GM12878 (cell line): ENCODE data around the gene DPY19L3. TPM values are rescaled to one million over a fixed set of nuclear protein-coding genes. Genes with fewer than 3 reads are reported as not detected.
A peak's percentile ranks its signal among the peaks of the same experiment; 100 is the strongest.

Source experiments
- ATAC-seq: fragments of 200-7000 bp; cut with Tn5 transposase; 3 replicates; pipeline ENCODE4 v1.9.1; 2020; ENCODE audit warnings: mild to moderate bottlenecking, moderate library complexity
- BruUV-seq: library from RNA; stranded (reverse); fragments of 400-500 nt; replicated peaks from 2 replicates; lab custom pipeline; 2021; lab: Mats Ljungman, UMichigan
- CTCF ChIA-PET: fragments of 300-600 bp; sonication (Branson Sonifier 250); formaldehyde crosslinking; extraction: SDS; loops from one replicate; lab custom pipeline; 2021; ENCODE audit warnings: inconsistent platforms; lab: Yijun Ruan, JAX
- POLR2A ChIA-PET: fragments of 350-600 bp; formaldehyde crosslinking; extraction: SDS; loops from one replicate; lab custom pipeline; 2021; ENCODE audit warnings: inconsistent platforms; lab: Charles Lee
- RAD21 ChIA-PET: fragments of 300-600 bp; sonication (Branson Sonifier 250); formaldehyde crosslinking; loops from one replicate; lab custom pipeline; 2023; ENCODE audit warnings: antibody characterized with exemption; ENCODE audit not compliant: unreplicated experiment; lab: Charles Lee
- SMC1A ChIA-PET: fragments of 300-600 bp; sonication (Branson Sonifier 250); formaldehyde crosslinking; loops from one replicate; lab custom pipeline; 2023; ENCODE audit not compliant: unreplicated experiment, uncharacterized antibody; lab: Charles Lee
- DNase-seq: peaks from one replicate; pipeline ENCODE4 v3.0.0-alpha.2; 2011; ENCODE audit warnings: low read depth, low spot score
- FAIRE-seq: peaks from 3 replicates; lab custom pipeline; 2011; peaks lifted over from hg19 to GRCh38; lab: Jason Lieb, UNC
- H2AFZ ChIP-seq: 2 replicates; pipeline ENCODE4 v1.6.0; 2011; ENCODE audit warnings: low read depth, low read length, control low read depth; ENCODE audit not compliant: control insufficient read depth
- H3K27ac ChIP-seq: 2 replicates; pipeline ENCODE4 v1.5.1; 2011; ENCODE audit warnings: control low read depth; ENCODE audit not compliant: control insufficient read depth, insufficient read depth
- H3K27me3 ChIP-seq, 2 experiments: replicated peaks in 1 of 2; 2 replicates each; pipeline versions ENCODE4 v1.6.0 to v1.6.1; 2011; ENCODE audit warnings: low read length in 1 of 2; ENCODE audit not compliant: control insufficient read depth in 2 of 2, insufficient read depth in 2 of 2
- H3K36me3 ChIP-seq, 2 experiments: 2 replicates each; pipeline ENCODE4 v1.5.1; 2011; ENCODE audit warnings: low read length in 1 of 2; ENCODE audit not compliant: control insufficient read depth in 2 of 2, insufficient read depth in 2 of 2
- H3K4me1 ChIP-seq: 2 replicates; pipeline ENCODE4 v1.6.1; 2011; ENCODE audit warnings: mild to moderate bottlenecking, low read length, moderate library complexity, mixed read lengths; ENCODE audit not compliant: control insufficient read depth, insufficient read depth
- H3K4me2 ChIP-seq: 2 replicates; pipeline ENCODE4 v1.6.0; 2011; ENCODE audit warnings: control low read depth; ENCODE audit not compliant: control insufficient read depth, insufficient read depth
- H3K4me3 ChIP-seq: fragments of 200-600 bp; sonication (generic); 2 replicates; pipeline ENCODE4 v1.5.1; 2016
- H3K79me2 ChIP-seq: 2 replicates; pipeline ENCODE4 v1.6.0; 2011; ENCODE audit warnings: low read length; ENCODE audit not compliant: control insufficient read depth, insufficient read depth
- H3K9ac ChIP-seq: 2 replicates; pipeline ENCODE4 v1.8.0; 2011; ENCODE audit warnings: low read length, control low read depth, mixed read lengths; ENCODE audit not compliant: control insufficient read depth, insufficient read depth
- H3K9me3 ChIP-seq: replicated peaks from 3 replicates; pipeline ENCODE4 v1.5.1; 2011; ENCODE audit warnings: mild to moderate bottlenecking, low read length; ENCODE audit not compliant: control insufficient read depth, insufficient read depth
- H4K20me1 ChIP-seq: 2 replicates; pipeline ENCODE4 v1.6.0; 2011; ENCODE audit not compliant: control insufficient read depth, insufficient read depth
- JUNB ChIP-seq: IDR thresholded peaks from 2 replicates; pipeline ENCODE4 v1.6.1; 2016; ENCODE audit warnings: antibody characterized with exemption, mild to moderate bottlenecking
- PBX3 ChIP-seq: IDR thresholded peaks from 2 replicates; pipeline ENCODE4 v1.6.1; 2011; ENCODE audit warnings: mild to moderate bottlenecking, low read depth, low read length, moderate library complexity; ENCODE audit not compliant: insufficient replicate concordance
- YY1 ChIP-seq: IDR thresholded peaks from 2 replicates; pipeline ENCODE4 v1.6.1; 2011; ENCODE audit warnings: low read depth, mild to moderate bottlenecking, low read length
- WGBS: methylation state at CpG from one replicate; pipeline ENCODE4 v1.1.6; 2016; ENCODE audit warnings: low lambda C conversion rate; ENCODE audit not compliant: insufficient replicate concordance, insufficient coverage; ENCODE audit errors: missing lambda C conversion rate; 5-methylcytosine and 5-hydroxymethylcytosine counted together
- in situ Hi-C: fragments of 300-500 bp; cut with MboI; formaldehyde crosslinking; loops from 9 replicates; pipeline ENCODE4 v1.14.3; 2018; ENCODE audit warnings: mixed read lengths
- intact Hi-C: fragments of 100-400 bp; cut with micrococcal nuclease; formaldehyde crosslinking; loops from one replicate; pipeline ENCODE4 v1.14.2; 2022; ENCODE audit not compliant: unreplicated experiment
- polyA plus RNA-seq, 11 experiments: library from polyadenylated mRNA; depleted of rRNA in 4 of 11; unstranded in 6 of 11; stranded (reverse) in 5 of 11; fragments of >200 nt; fragmentation: Nextera tagmentation in 4 of 11; fragmentation: Illumina TruSeq in 1 of 11; extraction: Ambion mirVana in 4 of 11; extraction: Trizol in 1 of 11; gene quantifications; 1 replicate in 1 of 11; 2 replicates in 10 of 11; pipeline versions ENCODE4 v1.2.1 to v1.2.3, GENCODE V29; 2011 to 2016; ENCODE audit warnings: inconsistent platforms in 2 of 11, missing spikeins in 2 of 11, low read depth in 1 of 11
- total RNA-seq, 4 experiments: library from RNA; depleted of rRNA in 3 of 4; stranded (reverse); fragments of >200 nt in 3 of 4; fragmentation: Illumina TruSeq in 1 of 4; extraction: Trizol in 1 of 4; gene quantifications; 2 replicates each; pipeline versions ENCODE4 v1.2.1 to v1.2.3, GENCODE V29; 2013 to 2021
- TF ChIP-seq, protein P1 (sequence below): fragments of 450-650 bp; IDR thresholded peaks from 2 replicates; pipeline ENCODE4 v1.6.1; 2016; ENCODE audit warnings: mild to moderate bottlenecking, moderate library complexity, borderline replicate concordance

DPY19L3 gene
- total and polyA plus RNA-seq, 10 of the 15 experiments (the other 5 are each of a cell fraction or from before 2014, with no cell fraction given) = 2.5 to 30.2 (median 13.7) TPM

GRCh38 chr19:32387701-32388392 lies 17.7 kb upstream of the DPY19L3 start:
- TF ChIP-seq JUNB (no peak), PBX3 (no peak), YY1 (no peak)
- TF ChIP-seq, protein P1, sequence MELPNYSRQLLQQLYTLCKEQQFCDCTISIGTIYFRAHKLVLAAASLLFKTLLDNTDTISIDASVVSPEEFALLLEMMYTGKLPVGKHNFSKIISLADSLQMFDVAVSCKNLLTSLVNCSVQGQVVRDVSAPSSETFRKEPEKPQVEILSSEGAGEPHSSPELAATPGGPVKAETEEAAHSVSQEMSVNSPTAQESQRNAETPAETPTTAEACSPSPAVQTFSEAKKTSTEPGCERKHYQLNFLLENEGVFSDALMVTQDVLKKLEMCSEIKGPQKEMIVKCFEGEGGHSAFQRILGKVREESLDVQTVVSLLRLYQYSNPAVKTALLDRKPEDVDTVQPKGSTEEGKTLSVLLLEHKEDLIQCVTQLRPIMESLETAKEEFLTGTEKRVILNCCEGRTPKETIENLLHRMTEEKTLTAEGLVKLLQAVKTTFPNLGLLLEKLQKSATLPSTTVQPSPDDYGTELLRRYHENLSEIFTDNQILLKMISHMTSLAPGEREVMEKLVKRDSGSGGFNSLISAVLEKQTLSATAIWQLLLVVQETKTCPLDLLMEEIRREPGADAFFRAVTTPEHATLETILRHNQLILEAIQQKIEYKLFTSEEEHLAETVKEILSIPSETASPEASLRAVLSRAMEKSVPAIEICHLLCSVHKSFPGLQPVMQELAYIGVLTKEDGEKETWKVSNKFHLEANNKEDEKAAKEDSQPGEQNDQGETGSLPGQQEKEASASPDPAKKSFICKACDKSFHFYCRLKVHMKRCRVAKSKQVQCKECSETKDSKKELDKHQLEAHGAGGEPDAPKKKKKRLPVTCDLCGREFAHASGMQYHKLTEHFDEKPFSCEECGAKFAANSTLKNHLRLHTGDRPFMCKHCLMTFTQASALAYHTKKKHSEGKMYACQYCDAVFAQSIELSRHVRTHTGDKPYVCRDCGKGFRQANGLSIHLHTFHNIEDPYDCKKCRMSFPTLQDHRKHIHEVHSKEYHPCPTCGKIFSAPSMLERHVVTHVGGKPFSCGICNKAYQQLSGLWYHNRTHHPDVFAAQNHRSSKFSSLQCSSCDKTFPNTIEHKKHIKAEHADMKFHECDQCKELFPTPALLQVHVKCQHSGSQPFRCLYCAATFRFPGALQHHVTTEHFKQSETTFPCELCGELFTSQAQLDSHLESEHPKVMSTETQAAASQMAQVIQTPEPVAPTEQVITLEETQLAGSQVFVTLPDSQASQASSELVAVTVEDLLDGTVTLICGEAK = peak; percentile 30; the same call in 1 of the 2 replicates
- POLR2A ChIA-PET = no interaction called here

More at GRCh38 chr19:32387701-32388392, 17.7 kb upstream of the DPY19L3 start:
- no peaks in the 10 kb centered on the region for H4K20me1 ChIP-seq
- FAIRE-seq (no peak), ATAC-seq (no peak), DNase-seq (no peak)
- CTCF ChIA-PET = no interaction called here
- H3K27me3 ChIP-seq = no peaks in the 10 kb centered on the region
- H3K4me2 ChIP-seq = no peak overlapping the region
- no peak overlapping the region for H3K4me3 ChIP-seq
- RAD21 ChIA-PET = no interaction called here
- no peaks in the 10 kb centered on the region for H3K9me3 ChIP-seq
- in situ Hi-C loops (no loop called here), intact Hi-C loops (no loop called here)
- H3K36me3 ChIP-seq = peaks cover 1 to 12% of the 10 kb centered on the region in 2 experiments
- WGBS = 88% methylated on average over 7 of the region's 7 CpGs
- no peaks in the 10 kb centered on the region for H3K79me2 ChIP-seq
- SMC1A ChIA-PET = interaction anchor here (1.7 kb wide), 1 partner anchor 13 kb away, joined by 5 read pairs; no protein-coding TSS in a partner anchor
- H3K27ac ChIP-seq = no peak overlapping the region
- H3K9ac ChIP-seq = no peak overlapping the region
- BruUV-seq = no TSS peak
- no peaks in the 10 kb centered on the region for H3K4me1 ChIP-seq
- H2AFZ ChIP-seq = no peak overlapping the region
